K562 (cell line): ENCODE results near the gene MARVELD1. TPM values are rescaled to one million over a fixed set of nuclear protein-coding genes. Genes with fewer than 3 reads are reported as not detected.

Source experiments
- ASH1L ChIP-seq: fragments of 450-650 bp; IDR thresholded peaks from 2 replicates; pipeline ENCODE4 v1.6.1; 2018; ENCODE audit warnings: borderline replicate concordance, mild to moderate bottlenecking, low read depth; ENCODE audit not compliant: partially characterized antibody
- EP300 ChIP-seq: IDR thresholded peaks from 2 replicates; pipeline ENCODE4 v1.6.1; 2012; ENCODE audit warnings: low read length, improper control_type of control experiment
- POLR2AphosphoS5 ChIP-seq: IDR thresholded peaks from 2 replicates; pipeline ENCODE4 v1.6.1; 2011; ENCODE audit warnings: mild to moderate bottlenecking, low read depth, low read length, moderate library complexity; ENCODE audit not compliant: control insufficient read depth, insufficient read depth
- ZNF124 ChIP-seq: sonication (generic); formaldehyde crosslinking; IDR thresholded peaks from 2 replicates; pipeline ENCODE4 v1.8.1; 2022; ENCODE audit warnings: missing genetic modification reagents
- ZNF184 ChIP-seq: sonication (generic); formaldehyde crosslinking; IDR thresholded peaks from 2 replicates; pipeline ENCODE4 v1.5.0; 2020; ENCODE audit warnings: missing genetic modification reagents
- polyA plus RNA-seq, 8 experiments: library from polyadenylated mRNA; depleted of rRNA in 4 of 8; stranded (reverse) in 5 of 8; unstranded in 3 of 8; fragments of >200 nt; fragmentation: Nextera tagmentation in 2 of 8; fragmentation: Illumina TruSeq in 1 of 8; extraction: Ambion mirVana in 2 of 8; extraction: Trizol in 1 of 8; gene quantifications; 2 replicates each; pipeline versions ENCODE4 v1.2.1 to v1.2.3, GENCODE V29; 2011 to 2014; ENCODE audit warnings: inconsistent platforms in 1 of 8, missing spikeins in 1 of 8
- total RNA-seq, 7 experiments: library from RNA; depleted of rRNA in 6 of 7; stranded (reverse); fragments of >200 nt in 6 of 7; fragmentation: Illumina TruSeq in 2 of 7; extraction: Trizol in 2 of 7; gene quantifications; 2 replicates each; pipeline versions ENCODE4 v1.2.1 to v1.2.3, GENCODE V29; 2011 to 2021; ENCODE audit warnings: low replicate concordance in 1 of 7
- TF ChIP-seq, protein P1 (sequence below), 3 experiments: fragments of 200-800 bp in 1 of 3; fragments of 250-450 bp in 1 of 3; fragments of 450-650 bp in 1 of 3; sonication (Bioruptor Pico) in 1 of 3; sonication (Bioruptor generic) in 1 of 3; formaldehyde crosslinking in 1 of 3; IDR thresholded peaks; 2 replicates each; pipeline versions ENCODE4 v1.6.1 to v1.8.0; 2016 to 2022; ENCODE audit warnings: mild to moderate bottlenecking in 2 of 3, missing genetic modification characterization in 2 of 3, missing compliant biosample characterization in 1 of 3, moderate library complexity in 1 of 3
- TF ChIP-seq, protein P2 (sequence below): sonication (generic); formaldehyde crosslinking; IDR thresholded peaks from 2 replicates; pipeline ENCODE4 v1.8.0; 2022; ENCODE audit warnings: mild to moderate bottlenecking, missing genetic modification reagents
- TF ChIP-seq, protein P3 (sequence below): sonication (generic); formaldehyde crosslinking; IDR thresholded peaks from 2 replicates; pipeline ENCODE4 v1.8.1; 2023; ENCODE audit warnings: mild to moderate bottlenecking, missing genetic modification reagents, moderate library complexity

MARVELD1 gene
- total and polyA plus RNA-seq, 9 of the 15 experiments (the other 6 are each of a cell fraction or from before 2014, with no cell fraction given): 2.7 to 12.5 (median 5.3) TPM

DNA sequence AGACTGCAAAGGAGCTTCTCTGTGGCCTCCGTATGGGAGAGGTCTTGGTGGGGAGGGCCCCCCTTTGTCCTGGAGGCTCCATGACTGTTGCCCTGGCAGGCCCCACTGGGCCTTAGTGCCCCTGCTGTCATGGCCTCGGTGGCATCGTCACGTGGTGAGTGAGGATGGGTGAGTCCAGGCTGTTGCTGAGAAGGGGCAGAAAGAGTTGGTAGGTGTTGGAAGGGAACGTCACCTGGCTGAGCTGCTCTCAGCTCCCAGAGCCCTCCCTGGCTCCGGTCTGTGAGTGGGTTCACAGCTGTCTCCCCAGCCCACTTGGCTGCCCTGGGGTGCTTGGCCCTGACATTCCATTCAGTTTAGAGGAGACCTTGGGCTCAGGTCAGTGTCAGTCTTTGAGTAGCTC, 42.2 kb downstream of the MARVELD1 start (continued):
- TF ChIP-seq, protein P1, sequence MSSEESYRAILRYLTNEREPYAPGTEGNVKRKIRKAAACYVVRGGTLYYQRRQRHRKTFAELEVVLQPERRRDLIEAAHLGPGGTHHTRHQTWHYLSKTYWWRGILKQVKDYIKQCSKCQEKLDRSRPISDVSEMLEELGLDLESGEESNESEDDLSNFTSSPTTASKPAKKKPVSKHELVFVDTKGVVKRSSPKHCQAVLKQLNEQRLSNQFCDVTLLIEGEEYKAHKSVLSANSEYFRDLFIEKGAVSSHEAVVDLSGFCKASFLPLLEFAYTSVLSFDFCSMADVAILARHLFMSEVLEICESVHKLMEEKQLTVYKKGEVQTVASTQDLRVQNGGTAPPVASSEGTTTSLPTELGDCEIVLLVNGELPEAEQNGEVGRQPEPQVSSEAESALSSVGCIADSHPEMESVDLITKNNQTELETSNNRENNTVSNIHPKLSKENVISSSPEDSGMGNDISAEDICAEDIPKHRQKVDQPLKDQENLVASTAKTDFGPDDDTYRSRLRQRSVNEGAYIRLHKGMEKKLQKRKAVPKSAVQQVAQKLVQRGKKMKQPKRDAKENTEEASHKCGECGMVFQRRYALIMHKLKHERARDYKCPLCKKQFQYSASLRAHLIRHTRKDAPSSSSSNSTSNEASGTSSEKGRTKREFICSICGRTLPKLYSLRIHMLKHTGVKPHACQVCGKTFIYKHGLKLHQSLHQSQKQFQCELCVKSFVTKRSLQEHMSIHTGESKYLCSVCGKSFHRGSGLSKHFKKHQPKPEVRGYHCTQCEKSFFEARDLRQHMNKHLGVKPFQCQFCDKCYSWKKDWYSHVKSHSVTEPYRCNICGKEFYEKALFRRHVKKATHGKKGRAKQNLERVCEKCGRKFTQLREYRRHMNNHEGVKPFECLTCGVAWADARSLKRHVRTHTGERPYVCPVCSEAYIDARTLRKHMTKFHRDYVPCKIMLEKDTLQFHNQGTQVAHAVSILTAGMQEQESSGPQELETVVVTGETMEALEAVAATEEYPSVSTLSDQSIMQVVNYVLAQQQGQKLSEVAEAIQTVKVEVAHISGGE (CRISPR knock-in tag; IDR thresholded peaks at IDR 0.05): no peak
- TF ChIP-seq ZNF184 (CRISPR knock-in tag) (no peak), ZNF124 (no peak), EP300 (no peak), POLR2AphosphoS5 (no peak), ASH1L (no peak)
- TF ChIP-seq, protein P2, sequence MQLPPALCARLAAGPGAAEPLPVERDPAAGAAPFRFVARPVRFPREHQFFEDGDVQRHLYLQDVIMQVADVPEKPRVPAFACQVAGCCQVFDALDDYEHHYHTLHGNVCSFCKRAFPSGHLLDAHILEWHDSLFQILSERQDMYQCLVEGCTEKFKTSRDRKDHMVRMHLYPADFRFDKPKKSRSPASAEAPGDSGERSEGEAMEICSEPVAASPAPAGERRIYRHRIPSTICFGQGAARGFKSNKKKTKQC (CRISPR knock-in tag): no peak
- TF ChIP-seq, protein P3, sequence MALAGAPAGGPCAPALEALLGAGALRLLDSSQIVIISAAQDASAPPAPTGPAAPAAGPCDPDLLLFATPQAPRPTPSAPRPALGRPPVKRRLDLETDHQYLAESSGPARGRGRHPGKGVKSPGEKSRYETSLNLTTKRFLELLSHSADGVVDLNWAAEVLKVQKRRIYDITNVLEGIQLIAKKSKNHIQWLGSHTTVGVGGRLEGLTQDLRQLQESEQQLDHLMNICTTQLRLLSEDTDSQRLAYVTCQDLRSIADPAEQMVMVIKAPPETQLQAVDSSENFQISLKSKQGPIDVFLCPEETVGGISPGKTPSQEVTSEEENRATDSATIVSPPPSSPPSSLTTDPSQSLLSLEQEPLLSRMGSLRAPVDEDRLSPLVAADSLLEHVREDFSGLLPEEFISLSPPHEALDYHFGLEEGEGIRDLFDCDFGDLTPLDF: no peak
